GM21576 (cell line): ENCODE data around the gene HLA-DPA1.
"Not testable (repeated sequence)": the region's sequence is repeated elsewhere in the genome, so short reads cannot be mapped to it uniquely, and the experiment has no call there.

Source experiments
- ATAC-seq: cut with Tn5 transposase; IDR thresholded peaks from one replicate; pipeline ENCODE4 v1.9.1; 2021; ENCODE audit warnings: mild to moderate bottlenecking, moderate library complexity; ENCODE audit not compliant: unreplicated experiment

The HLA-DPA1 gene

DNA sequence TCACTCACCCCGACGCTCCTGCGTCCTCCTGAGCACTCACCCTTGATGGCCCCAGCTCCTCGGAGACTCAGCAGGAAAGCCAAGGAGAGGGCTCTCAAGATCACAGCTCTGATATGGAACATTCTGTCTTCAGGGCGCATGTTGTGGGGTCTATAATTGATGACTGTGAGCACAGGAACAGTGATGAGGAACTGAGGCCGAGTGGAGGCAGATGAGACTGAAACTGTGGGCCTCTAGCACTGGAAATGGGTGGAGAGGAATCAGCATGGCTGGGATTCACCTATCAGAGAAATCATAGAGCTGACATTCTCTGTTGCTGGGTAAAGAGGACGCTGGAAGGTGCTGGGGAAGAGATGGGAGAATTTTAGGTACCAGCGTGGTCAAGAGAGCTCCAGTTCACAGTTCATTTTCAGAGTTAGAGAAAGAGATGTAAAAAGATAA, at the start of gene HLA-DPA1:
HLA-DPA1 (minus strand) TSS at position 219 of the 441 bp plus-strand sequence.
- peak; percentile 62 for ATAC-seq

DNA sequence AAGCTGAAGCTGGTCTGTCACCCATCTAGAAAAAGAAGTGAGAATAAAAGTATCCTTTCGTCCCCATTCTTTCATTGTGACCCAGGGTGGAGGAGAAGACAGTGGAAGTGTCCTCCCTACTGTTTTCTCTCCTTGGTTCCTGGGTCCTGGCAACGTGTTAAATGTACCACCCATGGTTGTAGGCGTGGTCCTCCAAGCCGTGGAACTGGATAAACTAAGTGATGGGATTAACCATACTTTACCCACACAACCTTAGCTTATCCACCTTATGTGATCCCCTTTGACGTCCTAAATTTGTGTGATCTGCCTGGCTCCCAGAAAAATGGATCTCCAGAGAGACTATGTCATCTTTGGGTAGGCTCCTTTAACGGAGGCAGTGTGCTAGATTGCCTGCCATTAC, 49.7 kb upstream of the HLA-DPA1 start:
- ATAC-seq, result no peak

DNA sequence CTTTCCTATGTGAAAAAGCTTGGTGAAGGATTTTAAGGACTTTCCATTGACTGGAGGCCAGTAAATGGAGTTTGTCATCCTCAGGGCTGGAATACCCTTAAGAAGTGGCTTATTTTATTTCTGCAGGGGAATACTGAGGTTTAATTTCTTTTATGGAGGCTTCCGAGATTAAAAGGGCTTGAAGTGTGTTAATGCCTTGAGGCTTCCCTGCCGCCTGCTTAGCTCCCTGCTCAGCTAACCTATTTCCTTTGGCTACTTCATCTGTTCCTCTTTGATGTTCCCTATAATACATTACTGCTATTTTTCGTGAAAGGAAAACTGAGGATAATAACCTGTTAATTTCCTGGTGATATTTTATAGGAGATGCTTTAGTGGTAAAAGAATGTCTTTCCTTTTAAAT, 46.6 kb upstream of the HLA-DPA1 start:
- no peak for ATAC-seq

DNA sequence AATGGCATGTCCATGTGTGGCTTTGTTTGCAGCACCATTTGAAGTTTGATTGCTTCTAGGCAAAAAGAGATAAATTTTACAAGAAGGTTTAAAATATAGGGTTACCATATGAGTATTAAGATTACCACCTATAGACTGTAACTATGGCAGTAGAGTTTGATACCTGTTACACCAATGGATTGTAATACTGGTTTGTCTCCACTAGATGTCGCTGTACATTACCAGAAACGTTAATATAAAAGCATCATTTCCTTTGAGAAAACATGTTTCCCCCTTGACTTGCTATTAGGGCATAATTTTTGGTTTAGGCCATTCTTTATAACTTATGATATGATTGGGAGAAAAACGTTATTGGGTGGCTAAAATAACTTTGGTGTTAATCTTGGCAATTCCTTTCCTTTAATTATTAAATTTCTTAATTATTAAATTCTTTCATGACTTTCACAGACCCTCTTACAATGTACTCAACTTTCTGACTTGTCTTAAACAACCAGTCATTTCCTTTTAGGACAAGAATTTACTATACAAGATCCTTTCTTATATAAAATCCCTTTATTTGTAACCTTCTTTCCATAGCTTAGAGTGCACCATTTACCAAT, 45.2 kb upstream of the HLA-DPA1 start:
- ATAC-seq, result no peak

DNA sequence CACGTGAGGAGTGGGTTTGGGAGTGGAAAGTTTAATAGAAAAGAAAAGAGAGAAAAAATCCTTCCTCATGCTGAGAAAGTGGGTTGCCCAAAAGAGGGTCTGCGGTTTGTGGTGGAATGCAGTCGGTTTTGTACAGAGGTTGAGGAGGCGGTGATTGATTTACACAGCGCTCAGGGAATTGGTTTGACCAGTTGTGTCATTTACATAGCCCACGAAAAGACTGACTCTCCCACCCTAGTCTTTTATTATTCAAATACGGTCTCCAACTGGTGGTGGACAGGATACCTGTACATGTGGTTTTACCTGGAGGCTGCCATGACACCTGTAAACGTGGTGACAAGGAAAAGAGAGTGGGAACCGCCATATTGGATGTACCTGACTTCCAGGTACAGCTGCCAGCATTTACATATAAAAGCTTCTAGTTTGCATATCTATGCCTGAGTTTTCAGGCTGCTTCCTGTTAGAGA, 44.4 kb upstream of the HLA-DPA1 start:
- no peak for ATAC-seq

DNA sequence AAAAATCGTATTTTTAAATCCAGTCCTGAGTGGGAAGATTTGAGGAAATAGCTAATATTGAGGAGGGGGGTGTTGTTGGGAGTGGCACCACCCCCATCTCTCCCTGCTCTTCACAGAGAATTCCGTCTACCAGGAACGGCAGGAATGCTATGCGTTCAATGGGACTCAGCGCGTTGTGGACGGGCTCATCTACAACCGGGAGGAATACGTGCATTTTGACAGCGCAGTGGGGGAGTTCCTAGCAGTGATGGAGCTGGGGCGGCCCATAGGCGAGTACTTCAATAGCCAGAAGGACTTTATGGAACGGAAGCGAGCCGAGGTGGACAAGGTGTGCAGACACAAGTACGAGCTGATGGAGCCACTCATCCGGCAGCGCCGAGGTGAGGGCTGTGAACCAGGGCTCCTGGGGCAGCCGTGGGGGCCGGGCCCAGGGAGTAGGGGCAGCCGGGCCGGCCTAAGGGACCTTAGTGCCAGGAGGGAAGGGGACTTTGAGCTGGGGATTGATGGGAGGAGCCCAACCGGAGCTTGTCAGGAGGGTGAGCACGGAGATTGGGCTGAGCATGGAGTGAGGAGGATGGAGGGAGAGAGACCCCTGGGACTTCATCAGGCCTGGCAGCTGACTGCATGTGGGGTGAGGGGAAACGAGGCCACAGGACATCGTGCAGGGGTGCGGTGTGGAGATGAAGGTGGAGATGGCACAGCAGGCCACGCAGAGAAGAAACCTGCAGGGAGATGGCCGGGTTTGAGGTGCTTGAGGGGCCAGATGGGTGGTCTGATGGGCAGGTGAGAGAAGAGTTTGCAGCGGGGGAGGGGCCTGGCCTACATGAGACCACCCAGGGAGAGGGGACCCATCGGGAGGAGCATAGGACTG, 43.6 kb upstream of the HLA-DPA1 start:
- no peak for ATAC-seq

DNA sequence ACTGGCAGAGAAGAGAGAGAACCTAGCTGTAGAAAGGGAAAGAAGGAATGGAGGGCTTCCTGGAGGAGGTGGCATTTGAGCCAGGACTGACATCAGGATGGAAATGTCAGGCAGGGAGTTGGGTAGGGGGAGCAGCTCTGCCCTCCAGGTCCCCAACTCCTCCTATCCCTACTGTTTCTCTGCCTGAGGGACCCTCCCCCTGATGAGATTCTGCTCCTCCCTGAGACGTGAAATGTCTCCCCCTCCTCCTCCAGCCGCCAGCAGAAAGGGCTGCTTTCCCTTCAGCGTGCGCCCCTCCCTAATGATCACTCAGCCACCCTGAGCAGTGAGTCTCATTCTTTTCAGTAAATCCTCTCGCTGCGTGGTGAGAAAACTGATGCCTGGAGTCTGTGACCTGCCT, 43.0 kb upstream of the HLA-DPA1 start:
- ATAC-seq, result no peak

DNA sequence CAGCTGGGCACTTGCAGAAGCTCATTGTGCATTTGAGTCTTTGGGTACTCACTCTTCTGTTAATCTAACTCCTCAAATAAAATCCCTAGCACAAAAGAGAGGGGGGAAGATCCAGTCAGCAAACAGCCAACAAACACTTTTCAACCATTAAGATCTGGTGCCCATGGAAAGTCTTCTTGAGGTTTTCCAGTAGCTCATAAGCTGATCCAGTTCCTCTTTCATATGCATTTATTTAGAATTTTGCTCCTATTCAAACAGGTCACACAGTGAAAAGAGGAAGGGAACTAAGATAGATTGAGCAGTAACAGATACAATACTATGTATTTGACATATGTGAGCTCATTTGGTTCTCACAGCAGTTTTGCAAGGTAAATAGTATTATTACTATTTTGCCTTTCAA, 41.0 kb upstream of the HLA-DPA1 start:
- no peak for ATAC-seq

DNA sequence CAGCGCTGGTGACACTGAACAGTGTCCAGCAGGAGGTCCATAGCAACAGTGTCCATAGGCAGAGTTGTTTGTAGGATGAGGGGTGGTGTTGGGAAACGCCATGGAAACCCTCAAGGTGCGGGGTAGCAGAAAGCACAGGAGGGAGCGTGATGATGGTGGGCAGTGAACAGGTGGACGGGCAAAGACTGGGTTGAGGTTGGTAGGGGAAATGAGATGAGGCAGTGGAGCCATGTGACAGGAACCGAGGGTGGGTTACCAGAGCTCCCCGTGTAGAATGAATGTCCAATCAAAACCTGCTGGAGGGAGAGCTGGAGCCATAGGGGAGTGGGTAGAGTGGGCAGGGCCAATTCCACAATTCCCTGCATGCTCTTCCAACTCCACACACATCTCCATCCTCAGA, 40.3 kb upstream of the HLA-DPA1 start:
- ATAC-seq, result no peak

DNA sequence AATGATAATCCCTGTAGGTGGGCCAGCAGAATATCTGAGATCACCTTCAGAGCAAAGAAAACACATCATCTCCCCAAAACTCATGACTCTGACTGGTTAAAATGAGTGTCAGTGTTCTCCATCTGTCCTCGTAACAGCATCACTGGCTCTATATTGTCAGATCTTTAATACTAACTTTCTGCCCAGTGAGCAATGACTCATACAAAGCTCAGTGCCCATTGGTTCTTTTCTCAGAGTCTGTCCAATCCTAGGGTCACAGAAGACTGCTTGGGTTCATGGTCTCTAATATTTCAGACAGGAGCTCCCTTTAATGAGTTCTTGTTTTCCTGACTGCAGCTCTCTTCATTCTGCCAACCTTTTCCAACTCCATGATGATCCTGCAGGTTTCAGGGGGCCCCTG, 38.7 kb upstream of the HLA-DPA1 start:
- ATAC-seq, result peak; percentile 83

DNA sequence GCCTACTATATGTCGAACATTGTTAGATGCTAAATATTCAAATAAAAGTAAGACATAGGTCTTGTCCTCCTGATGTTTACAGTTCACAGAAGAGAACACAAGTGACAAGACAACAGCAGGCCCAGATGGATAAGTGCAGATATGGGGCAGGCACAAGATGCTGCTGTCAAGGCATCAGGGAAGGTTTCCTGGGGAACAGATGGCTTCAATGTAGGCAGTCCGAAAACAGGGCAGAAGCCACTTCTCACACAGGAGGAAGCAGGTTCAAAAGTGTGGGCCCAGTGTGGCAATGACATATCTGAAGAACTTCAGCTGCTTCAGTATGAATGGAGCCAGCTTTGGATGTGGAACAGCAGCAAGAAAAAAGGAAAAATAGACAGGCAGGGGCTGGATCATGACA, 34.9 kb upstream of the HLA-DPA1 start:
- ATAC-seq, result no peak

DNA sequence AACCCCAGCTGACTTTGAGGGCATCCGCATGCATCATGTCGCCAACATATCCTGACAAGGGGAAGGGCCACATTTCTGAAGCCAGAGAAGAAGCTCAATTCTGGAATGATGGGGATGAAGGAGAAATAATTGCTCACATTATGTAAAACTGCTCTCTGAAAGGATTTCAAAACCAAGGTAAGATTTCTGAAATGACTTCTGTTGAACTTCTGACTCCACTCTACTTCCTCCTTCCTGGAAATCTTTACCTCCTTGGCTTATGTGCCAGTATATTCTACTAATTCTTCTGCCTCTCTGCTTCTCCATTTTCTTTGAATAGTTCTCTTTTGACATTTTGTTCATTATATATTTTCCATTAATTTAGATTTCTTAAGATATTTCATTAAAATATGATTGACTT, 34.2 kb upstream of the HLA-DPA1 start:
- ATAC-seq, result no peak

DNA sequence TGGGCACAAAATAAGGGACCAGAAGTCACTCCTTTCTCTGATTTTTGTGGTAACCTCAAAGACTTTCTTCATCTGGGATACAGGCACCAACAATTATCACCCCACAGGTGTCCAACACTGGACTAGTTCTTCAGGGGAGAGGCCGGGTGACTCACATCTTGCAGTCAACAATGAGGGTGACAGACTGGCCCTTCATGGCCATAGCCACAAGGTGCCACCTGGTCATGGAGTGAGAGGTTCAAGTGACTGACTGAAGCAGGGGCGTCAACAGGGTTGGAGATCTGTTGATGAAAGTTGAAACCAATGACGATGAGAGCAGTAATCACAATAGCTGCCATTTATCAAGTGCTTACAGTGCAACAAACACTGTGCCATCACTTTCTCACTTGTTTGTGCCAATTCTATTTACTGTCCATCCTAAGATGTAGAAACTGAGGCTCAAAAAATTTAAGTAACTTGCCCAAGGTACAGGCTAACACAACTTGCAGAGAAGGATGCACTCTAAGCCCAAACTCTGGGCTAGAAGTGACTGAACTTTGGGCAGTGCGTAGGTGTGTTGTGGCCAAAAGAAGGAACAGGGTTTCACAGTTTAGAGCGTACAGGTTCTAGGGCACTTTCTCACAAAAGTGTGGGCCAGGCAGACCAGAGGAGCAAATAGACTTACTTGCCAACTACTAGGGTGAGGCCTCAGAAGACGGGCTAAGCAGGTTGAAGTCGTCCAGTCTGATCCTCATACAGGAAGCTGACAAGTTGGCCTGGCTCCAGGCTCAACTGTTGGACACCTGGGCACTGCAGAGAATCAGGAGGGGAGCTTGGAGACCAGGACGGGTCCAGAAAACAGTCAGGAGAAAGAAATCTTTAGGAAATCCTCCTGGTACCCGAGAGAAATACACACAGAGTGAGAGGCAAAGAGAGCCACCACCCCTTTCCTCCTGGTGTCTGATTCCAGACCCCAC, 32.7 kb upstream of the HLA-DPA1 start:
- ATAC-seq, result no peak

DNA sequence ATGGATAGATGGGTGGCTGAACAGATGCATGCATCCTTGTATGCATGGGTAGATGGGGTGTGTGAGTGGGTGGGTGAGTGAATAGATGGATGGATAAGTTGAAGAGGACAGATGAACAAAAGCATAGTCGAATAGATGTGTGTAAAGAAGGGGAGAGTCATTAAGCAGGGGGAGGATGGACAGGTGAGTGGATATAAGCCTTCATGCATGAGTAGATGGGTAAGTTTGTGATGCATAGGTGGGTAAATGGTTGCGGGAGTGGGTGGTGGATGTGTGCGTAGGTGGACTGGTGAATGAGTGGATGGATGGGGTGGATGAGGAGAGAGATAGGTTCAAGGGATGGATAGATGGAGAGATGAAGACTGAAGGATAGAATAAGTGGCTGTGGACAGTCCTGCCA, 31.9 kb upstream of the HLA-DPA1 start:
- no peak for ATAC-seq

DNA sequence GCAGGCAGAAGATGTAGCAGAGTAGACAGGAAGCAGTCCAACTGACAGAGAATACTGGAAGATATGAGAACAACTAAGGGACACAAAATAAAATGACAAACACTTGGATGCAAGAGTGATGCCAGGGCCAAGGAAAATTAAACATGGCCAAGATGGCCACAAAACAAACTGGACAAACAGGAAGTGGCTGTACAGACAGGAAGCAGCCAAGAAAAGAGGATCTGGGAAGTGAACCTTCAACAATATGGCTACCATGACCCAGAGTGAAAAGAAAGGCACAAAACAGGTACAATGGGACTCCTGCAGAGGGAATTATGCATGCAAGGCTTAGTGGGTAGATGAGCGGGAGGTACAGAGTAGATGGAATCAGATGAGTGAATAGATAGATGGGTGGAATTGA, 31.4 kb upstream of the HLA-DPA1 start:
- no peak for ATAC-seq

DNA sequence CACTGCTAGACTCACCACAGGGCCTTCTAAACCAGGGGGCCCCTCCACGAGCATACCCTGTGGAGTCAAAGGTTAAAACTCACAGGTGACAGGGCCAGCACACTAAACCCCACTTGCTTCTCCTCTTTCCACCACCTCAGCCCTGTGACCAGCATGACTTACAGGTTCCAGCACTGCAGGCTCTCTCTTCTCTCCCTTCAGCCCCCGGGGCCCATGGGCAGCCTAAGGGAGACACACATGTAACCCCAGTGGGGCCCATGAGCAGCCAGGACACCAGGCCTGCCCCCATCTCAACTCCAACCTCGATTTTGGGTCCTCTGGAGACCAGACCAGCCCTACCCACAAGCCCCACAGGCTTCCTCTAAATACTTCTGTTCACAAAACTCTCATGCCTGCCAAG, 30.3 kb upstream of the HLA-DPA1 start:
- ATAC-seq, result no peak

DNA sequence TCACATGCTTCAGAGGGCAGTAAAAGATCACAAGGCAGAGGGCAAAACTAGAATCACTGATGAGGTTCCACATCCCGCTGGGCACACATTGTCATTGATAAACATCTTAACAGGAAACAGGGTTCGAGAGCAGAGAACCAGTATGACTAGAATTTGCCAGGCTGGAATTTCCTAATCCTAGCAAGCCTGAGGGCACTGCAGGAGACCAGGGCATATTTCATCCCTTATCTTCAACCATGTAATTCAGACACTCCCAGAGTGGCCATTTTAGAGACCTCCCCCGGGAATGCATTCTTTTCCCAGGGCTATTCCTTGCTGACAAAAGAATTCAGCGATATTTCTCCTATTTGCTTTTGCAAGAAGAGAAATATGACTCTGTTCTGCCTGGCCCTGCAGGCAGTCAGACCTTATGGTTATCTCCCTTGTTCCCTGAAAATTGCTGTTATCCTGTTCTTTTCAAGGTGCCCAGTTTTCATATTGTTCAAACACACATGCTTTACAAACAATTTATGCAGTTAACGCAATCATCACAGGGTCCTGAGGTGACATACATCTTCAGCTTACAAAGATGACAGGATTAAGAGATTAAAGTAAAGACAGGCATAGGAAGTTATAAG, 27.8 kb upstream of the HLA-DPA1 start:
- ATAC-seq, result not testable (repeated sequence)

DNA sequence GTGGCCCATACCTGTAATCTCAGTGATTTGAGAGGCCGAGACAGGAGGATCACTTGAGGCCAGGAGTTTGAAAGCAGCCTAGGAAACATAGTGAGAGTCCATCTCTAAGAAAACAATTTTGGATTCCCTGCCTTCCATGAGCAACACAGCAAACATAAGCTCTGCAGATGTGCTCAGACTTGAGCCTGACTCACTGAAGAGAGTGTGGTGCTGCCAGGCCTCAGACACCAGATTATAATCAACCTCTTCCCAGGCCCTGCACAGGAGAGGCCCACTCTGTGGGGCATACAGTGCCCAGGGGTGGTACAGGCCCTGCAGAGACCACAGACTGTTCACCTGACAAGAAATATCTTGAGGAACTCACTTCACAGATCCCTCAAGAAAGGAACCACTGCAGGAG, 22.2 kb upstream of the HLA-DPA1 start:
- ATAC-seq, result no peak

DNA sequence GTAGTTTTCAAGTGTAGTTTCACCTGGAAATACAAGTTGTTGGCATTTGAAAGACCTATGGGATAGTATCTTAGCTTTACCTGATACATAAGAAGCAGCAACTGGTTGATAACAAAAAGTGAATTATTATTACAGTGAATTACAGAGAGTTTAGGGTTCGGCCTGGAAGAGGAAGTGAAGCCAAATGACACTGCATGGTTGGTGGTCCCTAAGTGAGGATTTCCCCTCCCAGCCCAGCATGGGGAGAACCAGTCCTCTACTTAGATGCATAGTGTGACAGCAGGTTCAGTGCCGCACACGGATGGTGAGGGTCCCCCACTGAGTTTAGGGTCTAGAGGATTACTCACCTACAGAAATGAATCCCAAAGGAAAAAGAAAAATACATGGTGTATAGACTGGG, 20.4 kb upstream of the HLA-DPA1 start:
- no peak for ATAC-seq

DNA sequence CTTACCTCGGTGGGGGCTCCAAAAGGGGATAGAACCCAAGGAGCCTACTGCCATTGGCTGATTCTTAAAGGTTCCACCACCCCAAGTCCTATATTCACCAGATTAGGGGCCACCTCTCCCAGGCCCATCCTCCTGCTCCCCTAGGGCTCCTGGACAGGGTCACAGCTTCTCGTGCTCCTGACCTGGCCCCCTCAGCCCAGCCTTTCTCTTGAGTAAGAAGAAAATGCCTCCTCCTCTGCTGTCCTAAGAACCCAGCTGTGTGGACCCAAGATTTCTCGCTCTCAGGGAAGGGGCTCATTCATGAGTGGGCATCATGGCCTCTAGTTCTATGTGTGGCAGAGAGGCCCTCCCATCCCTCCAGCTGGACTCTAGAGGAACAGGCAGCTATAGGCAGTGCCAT, 18.9 kb upstream of the HLA-DPA1 start:
- no peak for ATAC-seq

DNA sequence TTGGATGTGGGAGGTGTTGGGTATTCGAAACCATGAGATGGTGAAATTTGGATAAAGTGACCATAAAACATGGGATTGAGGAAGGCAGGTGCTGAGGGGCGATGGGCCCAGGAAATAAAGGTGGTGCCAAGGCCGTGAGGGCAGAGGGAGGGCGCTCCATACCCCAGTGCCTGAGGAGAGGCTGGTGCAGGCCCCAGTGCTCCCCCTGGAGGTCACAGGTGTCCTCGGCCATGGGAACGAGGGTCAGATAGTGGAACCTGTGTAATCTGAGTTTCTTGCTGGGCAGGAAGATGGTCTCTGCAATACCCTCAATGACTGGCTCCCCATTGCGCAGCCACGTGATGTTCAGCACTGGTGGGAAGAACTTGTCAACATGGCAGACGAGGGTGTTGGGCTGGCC, 18.5 kb upstream of the HLA-DPA1 start:
- ATAC-seq, result no peak
